Occipital lobe (tissue), 2 donors: ENCODE data around the gene FAM168A. TPM values are rescaled to one million over a fixed set of nuclear protein-coding genes. Genes with fewer than 3 reads are reported as not detected.

Experiments
- DNase-seq: peaks from one replicate; lab custom pipeline; 2025; lab: John Stamatoyannopoulos, UW
- total RNA-seq: library from RNA; depleted of rRNA; stranded (reverse); fragments of >200 nt; gene quantifications from one replicate; pipeline ENCODE4 v1.2.3, GENCODE V29; 2014

Gene FAM168A
- total RNA-seq, 1 donor from 2014 or later: 70.3 TPM

- DNase-seq: peak; percentile 82
These were observed 221.6 kb downstream of the FAM168A start, which contains the start of gene RELT for GRCh38 chr11:73376160-73376802. Gene RELT, plus strand, starts transcription at chr11:73376399. Its CDS starts 12,738 bp downstream, at chr11:73389137.

- no peak for DNase-seq
These were observed 222.1 kb downstream of the FAM168A start for GRCh38 chr11:73375830-73376159.

- DNase-seq: no peak
These were observed 223.8 kb downstream of the FAM168A start for GRCh38 chr11:73374151-73374550.

- DNase-seq: no peak
These were observed 225.4 kb downstream of the FAM168A start for GRCh38 chr11:73372375-73372993.

- DNase-seq: no peak
These were observed 230.4 kb downstream of the FAM168A start for GRCh38 chr11:73367482-73368024.

- no peak for DNase-seq
These were observed 231.0 kb downstream of the FAM168A start for GRCh38 chr11:73366953-73367352.

- no peak for DNase-seq
These were observed 231.7 kb downstream of the FAM168A start for GRCh38 chr11:73366265-73366610.

- no peak for DNase-seq
These were observed 232.3 kb downstream of the FAM168A start for GRCh38 chr11:73365352-73366264.

- no peak for DNase-seq
These were observed 234.8 kb downstream of the FAM168A start for GRCh38 chr11:73363147-73363546.

GRCh38 chr11:73361953-73362776, 235.7 kb downstream of the FAM168A start:
- no peak for DNase-seq

- no peak for DNase-seq
These were observed 237.1 kb downstream of the FAM168A start for GRCh38 chr11:73360743-73361369.

GRCh38 chr11:73359930-73360742, 237.8 kb downstream of the FAM168A start:
- no peak for DNase-seq

GRCh38 chr11:73359341-73359740, 238.6 kb downstream of the FAM168A start:
- no peak for DNase-seq

- DNase-seq: no peak
These were observed 239.8 kb downstream of the FAM168A start for GRCh38 chr11:73358071-73358470.

GRCh38 chr11:73356979-73357860, 240.7 kb downstream of the FAM168A start:
- no peak for DNase-seq

- no peak for DNase-seq
These were observed 242.8 kb downstream of the FAM168A start for GRCh38 chr11:73355109-73355508.

- no peak for DNase-seq
These were observed 244.5 kb downstream of the FAM168A start for GRCh38 chr11:73353422-73353821.

GRCh38 chr11:73350908-73351636, 246.8 kb downstream of the FAM168A start:
- no peak for DNase-seq
